Thyroid gland (tissue), 4 donors: ENCODE data around the gene LMTK3. TPM values are rescaled to one million over a fixed set of nuclear protein-coding genes. Genes with fewer than 3 reads are reported as not detected.
"Not testable (repeated sequence)": the region's sequence is repeated elsewhere in the genome, so short reads cannot be mapped to it uniquely, and the experiment has no call there.

Experiments used
- DNase-seq, 2 donors: peaks; one replicate each; pipeline ENCODE4 v3.0.0-alpha.2; 2019
- H3K27ac ChIP-seq, 3 donors: fragments of 200-600 bp; sonication (generic); 1 replicate in 2 of 3; 2 replicates in 1 of 3; pipeline ENCODE4 v1.5.1; 2016 to 2019; ENCODE audit warnings: mild to moderate bottlenecking in 1 of 3, moderate library complexity in 1 of 3
- H3K27me3 ChIP-seq: fragments of 200-600 bp; sonication (generic); one replicate; pipeline ENCODE4 v1.5.1; 2019
- H3K36me3 ChIP-seq, 2 donors: fragments of 200-600 bp; sonication (generic); one replicate each; pipeline ENCODE4 v1.5.1; 2016 to 2019
- H3K4me1 ChIP-seq, 2 donors: fragments of 200-600 bp; sonication (generic); one replicate each; pipeline ENCODE4 v1.5.1; 2017 to 2019
- H3K4me3 ChIP-seq, 3 donors: fragments of 200-600 bp; sonication (generic); replicated peaks in 1 of 3; 1 replicate in 2 of 3; 2 replicates in 1 of 3; pipeline ENCODE4 v1.5.1; 2016; ENCODE audit warnings: mild to moderate bottlenecking in 1 of 3
- H3K9me3 ChIP-seq: fragments of 200-600 bp; sonication (generic); one replicate; pipeline ENCODE4 v1.5.1; 2017
- CTCF ChIP-seq, 6 experiments: fragments of 200-600 bp in 3 of 6; fragments of 450-650 bp in 3 of 6; sonication (generic) in 3 of 6; IDR thresholded peaks; one replicate each; pipeline ENCODE4 v1.5.1; 2016 to 2019; ENCODE audit warnings: antibody characterized with exemption in 6 of 6, mild to moderate bottlenecking in 2 of 6, inconsistent platforms in 1 of 6, moderate library complexity in 1 of 6
- POLR2A ChIP-seq, 2 donors: fragments of 450-650 bp; IDR thresholded peaks; one replicate each; pipeline ENCODE4 v1.6.1; 2017; ENCODE audit warnings: antibody characterized with exemption in 2 of 2, mild to moderate bottlenecking in 2 of 2, moderate library complexity in 1 of 2
- WGBS, 2 donors: methylation state at CpG; one replicate each; pipeline ENCODE4 v1.1.5; 2017; 5-methylcytosine and 5-hydroxymethylcytosine counted together
- intact Hi-C: fragments of 100-400 bp; cut with DNase I; formaldehyde crosslinking; loops from one replicate; pipeline ENCODE4 v1.15.1; 2023
- total RNA-seq, 4 donors: library from RNA; depleted of rRNA; stranded (reverse); fragments of >200 nt; gene quantifications; one replicate each; pipeline ENCODE4 v1.2.3, GENCODE V29; 2016

The LMTK3 gene
- total RNA-seq, 4 donors from 2014 or later: 3.0 to 7.1 (median 4.6) TPM

- intact Hi-C loops: no loop called here
- WGBS, 2 donors: 45 to 48% methylated on average over 17 of the region's 17 CpGs
- peak; percentile 58 to 62 for DNase-seq
Observed at GRCh38 chr19:48539503-48540096, 28.0 kb upstream of the LMTK3 start.

GRCh38 chr19:48538057-48538456, 26.4 kb upstream of the LMTK3 start:
- peaks cover 7 to 13% of the 10 kb centered on the region in 2 donors for H3K4me1 ChIP-seq
- H3K36me3 ChIP-seq, DNase-seq, H3K9me3 ChIP-seq, H3K4me3 ChIP-seq, H3K27me3 ChIP-seq, H3K27ac ChIP-seq, intact Hi-C loops: not testable (repeated sequence)
- WGBS, 2 donors: 92% methylated on average over 8 of the region's 8 CpGs

More at GRCh38 chr19:48539503-48540096, 28.0 kb upstream of the LMTK3 start:
- H3K36me3 ChIP-seq: no peaks in the 10 kb centered on the region
- H3K27ac ChIP-seq: no peak overlapping the region
- no peaks in the 10 kb centered on the region for H3K27me3 ChIP-seq
- TF ChIP-seq POLR2A (IDR thresholded peaks at IDR 0.05) (no peak), CTCF (IDR thresholded peaks at IDR 0.05) (no peak)
- H3K9me3 ChIP-seq: no peaks in the 10 kb centered on the region
- peaks cover 13 to 20% of the 10 kb centered on the region in 2 donors for H3K4me1 ChIP-seq
- no peak overlapping the region for H3K4me3 ChIP-seq

- Histone ChIP-seq H3K4me3 (no peak overlapping the region), H3K36me3 (no peaks in the 10 kb centered on the region), H3K27ac (no peak overlapping the region), H3K9me3 (no peaks in the 10 kb centered on the region), H3K4me1 (peaks cover 6 to 11% of the 10 kb centered on the region in 2 donors), H3K27me3 (no peaks in the 10 kb centered on the region)
- intact Hi-C loops: no loop called here
- no peak for DNase-seq
- WGBS, 2 donors: 91 to 92% methylated on average over 7 of the region's 7 CpGs
- no peak for TF ChIP-seq CTCF (IDR thresholded peaks at IDR 0.05)
- TF ChIP-seq POLR2A (IDR thresholded peaks at IDR 0.05): no peak
Observed at GRCh38 chr19:48537541-48537940, 25.9 kb upstream of the LMTK3 start.

- H3K4me1 ChIP-seq: no peaks in the 10 kb centered on the region
- H3K9me3 ChIP-seq: no peaks in the 10 kb centered on the region
- no peaks in the 10 kb centered on the region for H3K27me3 ChIP-seq
- no peak for TF ChIP-seq CTCF (IDR thresholded peaks at IDR 0.05)
- TF ChIP-seq POLR2A (IDR thresholded peaks at IDR 0.05): no peak
- 88 to 91% methylated on average over 10 of the region's 10 CpGs for WGBS, 2 donors
- no peak overlapping the region for H3K4me3 ChIP-seq
- DNase-seq: no peak
- H3K36me3 ChIP-seq: no peaks in the 10 kb centered on the region
- H3K27ac ChIP-seq: no peak overlapping the region
- intact Hi-C loops: no loop called here
Observed at GRCh38 chr19:48533770-48534169, 22.1 kb upstream of the LMTK3 start.

GRCh38 chr19:48530770-48531169, 19.1 kb upstream of the LMTK3 start:
- WGBS, 2 donors: 80 to 85% methylated on average over 6 of the region's 6 CpGs
- Histone ChIP-seq H3K4me3 (no peak overlapping the region), H3K27ac (no peak overlapping the region), H3K27me3 (no peaks in the 10 kb centered on the region), H3K36me3 (no peaks in the 10 kb centered on the region), H3K4me1 (no peaks in the 10 kb centered on the region), H3K9me3 (no peaks in the 10 kb centered on the region)
- DNase-seq: no peak
- TF ChIP-seq POLR2A (IDR thresholded peaks at IDR 0.05) (no peak), CTCF (IDR thresholded peaks at IDR 0.05) (no peak)
- intact Hi-C loops: no loop called here
